Activated naive CD4-positive, alpha-beta T cell treated with anti-CD3 and anti-CD28 coated beads, Interleukin-2, amount 50 U/mL, for 24 hours (primary cell): ENCODE data around the gene KLHL29.

Experiments used
- H3K27ac Mint-ChIP-seq: one replicate; pipeline ENCODE4 v1.8.0; 2021; ENCODE audit warnings: mild to moderate bottlenecking, mixed read lengths
- H3K27me3 Mint-ChIP-seq: one replicate; pipeline ENCODE4 v1.8.0; 2021; ENCODE audit warnings: mixed read lengths
- H3K36me3 Mint-ChIP-seq: one replicate; pipeline ENCODE4 v1.8.0; 2021; ENCODE audit warnings: mixed read lengths
- H3K4me1 Mint-ChIP-seq: one replicate; pipeline ENCODE4 v1.8.0; 2021; ENCODE audit warnings: mixed read lengths
- H3K4me3 Mint-ChIP-seq: one replicate; pipeline ENCODE4 v1.8.0; 2021; ENCODE audit warnings: mild to moderate bottlenecking, mixed read lengths
- H3K9me3 Mint-ChIP-seq: one replicate; pipeline ENCODE4 v1.8.0; 2021; ENCODE audit warnings: mixed read lengths

The KLHL29 gene

GRCh38 chr2:23656597-23656973 is 271.6 kb downstream of the KLHL29 start:
- Mint-ChIP-seq H3K4me3 (no peak overlapping the region), H3K9me3 (no peaks in the 10 kb centered on the region), H3K27ac (no peak overlapping the region), H3K36me3 (peaks cover 3% of the 10 kb centered on the region), H3K4me1 (peaks cover 3% of the 10 kb centered on the region), H3K27me3 (no peaks in the 10 kb centered on the region)

GRCh38 chr2:23657371-23657770 is 272.4 kb downstream of the KLHL29 start:
- peaks cover 3% of the 10 kb centered on the region for H3K36me3 Mint-ChIP-seq
- no peak overlapping the region for H3K27ac Mint-ChIP-seq

GRCh38 chr2:23657934-23658333 is 273.0 kb downstream of the KLHL29 start:
- no peaks in the 10 kb centered on the region for H3K9me3 Mint-ChIP-seq
- no peaks in the 10 kb centered on the region for H3K27me3 Mint-ChIP-seq
- peaks cover 3% of the 10 kb centered on the region for H3K4me1 Mint-ChIP-seq
- peaks cover 3% of the 10 kb centered on the region for H3K36me3 Mint-ChIP-seq
- H3K27ac Mint-ChIP-seq: no peak overlapping the region
- H3K4me3 Mint-ChIP-seq: no peak overlapping the region

More at GRCh38 chr2:23657371-23657770, 272.4 kb downstream of the KLHL29 start:
- Mint-ChIP-seq H3K4me1 (peaks cover 3% of the 10 kb centered on the region), H3K9me3 (no peaks in the 10 kb centered on the region), H3K27me3 (no peaks in the 10 kb centered on the region), H3K4me3 (no peak overlapping the region)

- peaks cover 3% of the 10 kb centered on the region for H3K36me3 Mint-ChIP-seq
- no peak overlapping the region for H3K27ac Mint-ChIP-seq
- H3K4me3 Mint-ChIP-seq: no peak overlapping the region
- no peaks in the 10 kb centered on the region for H3K27me3 Mint-ChIP-seq
- H3K4me1 Mint-ChIP-seq: peaks cover 3% of the 10 kb centered on the region
- H3K9me3 Mint-ChIP-seq: no peaks in the 10 kb centered on the region
Measured at GRCh38 chr2:23658466-23658942, 273.5 kb downstream of the KLHL29 start.

- peaks cover 3% of the 10 kb centered on the region for H3K36me3 Mint-ChIP-seq
- H3K27me3 Mint-ChIP-seq: no peaks in the 10 kb centered on the region
- H3K27ac Mint-ChIP-seq: no peak overlapping the region
- no peaks in the 10 kb centered on the region for H3K9me3 Mint-ChIP-seq
- H3K4me1 Mint-ChIP-seq: peaks cover 3% of the 10 kb centered on the region
- H3K4me3 Mint-ChIP-seq: no peak overlapping the region
Measured at GRCh38 chr2:23659328-23659727, 274.3 kb downstream of the KLHL29 start.

GRCh38 chr2:23659773-23660172 is 274.8 kb downstream of the KLHL29 start:
- Mint-ChIP-seq H3K27me3 (no peaks in the 10 kb centered on the region), H3K36me3 (peaks cover 3% of the 10 kb centered on the region), H3K4me3 (no peak overlapping the region), H3K4me1 (peaks cover 3% of the 10 kb centered on the region), H3K9me3 (no peaks in the 10 kb centered on the region), H3K27ac (no peak overlapping the region)

- no peaks in the 10 kb centered on the region for H3K27me3 Mint-ChIP-seq
- H3K4me3 Mint-ChIP-seq: no peak overlapping the region
- peaks cover 3% of the 10 kb centered on the region for H3K4me1 Mint-ChIP-seq
- H3K36me3 Mint-ChIP-seq: peaks cover 3% of the 10 kb centered on the region
- no peaks in the 10 kb centered on the region for H3K9me3 Mint-ChIP-seq
- no peak overlapping the region for H3K27ac Mint-ChIP-seq
Measured at GRCh38 chr2:23660237-23660636, 275.3 kb downstream of the KLHL29 start.

- Mint-ChIP-seq H3K27me3 (no peaks in the 10 kb centered on the region), H3K9me3 (no peaks in the 10 kb centered on the region), H3K4me1 (peaks cover 3% of the 10 kb centered on the region), H3K36me3 (peaks cover 3% of the 10 kb centered on the region), H3K27ac (no peak overlapping the region), H3K4me3 (no peak overlapping the region)
Measured at GRCh38 chr2:23661276-23662050, 276.5 kb downstream of the KLHL29 start.

- Mint-ChIP-seq H3K36me3 (peaks cover 3% of the 10 kb centered on the region), H3K4me1 (peaks cover 3% of the 10 kb centered on the region), H3K4me3 (no peak overlapping the region), H3K27ac (no peak overlapping the region), H3K9me3 (no peaks in the 10 kb centered on the region), H3K27me3 (no peaks in the 10 kb centered on the region)
Measured at GRCh38 chr2:23662466-23662865, 277.5 kb downstream of the KLHL29 start.

- Mint-ChIP-seq H3K9me3 (no peaks in the 10 kb centered on the region), H3K4me3 (no peak overlapping the region), H3K27me3 (no peaks in the 10 kb centered on the region), H3K36me3 (peaks cover 3% of the 10 kb centered on the region), H3K27ac (no peak overlapping the region), H3K4me1 (peaks cover 3% of the 10 kb centered on the region)
Measured at GRCh38 chr2:23662941-23663920, 278.3 kb downstream of the KLHL29 start.

- no peaks in the 10 kb centered on the region for H3K27me3 Mint-ChIP-seq
- H3K36me3 Mint-ChIP-seq: no peaks in the 10 kb centered on the region
- H3K27ac Mint-ChIP-seq: no peak overlapping the region
- no peaks in the 10 kb centered on the region for H3K9me3 Mint-ChIP-seq
- H3K4me1 Mint-ChIP-seq: no peaks in the 10 kb centered on the region
- no peak overlapping the region for H3K4me3 Mint-ChIP-seq
Measured at GRCh38 chr2:23664066-23664788, 279.2 kb downstream of the KLHL29 start.

- no peaks in the 10 kb centered on the region for H3K36me3 Mint-ChIP-seq
- H3K4me3 Mint-ChIP-seq: no peak overlapping the region
- H3K9me3 Mint-ChIP-seq: no peaks in the 10 kb centered on the region
- no peaks in the 10 kb centered on the region for H3K4me1 Mint-ChIP-seq
- no peaks in the 10 kb centered on the region for H3K27me3 Mint-ChIP-seq
- no peak overlapping the region for H3K27ac Mint-ChIP-seq
Measured at GRCh38 chr2:23666241-23666979, 281.4 kb downstream of the KLHL29 start.

- Mint-ChIP-seq H3K27me3 (no peaks in the 10 kb centered on the region), H3K4me1 (no peaks in the 10 kb centered on the region), H3K4me3 (no peak overlapping the region), H3K36me3 (no peaks in the 10 kb centered on the region), H3K9me3 (no peaks in the 10 kb centered on the region), H3K27ac (no peak overlapping the region)
Measured at GRCh38 chr2:23666980-23667357, 282.0 kb downstream of the KLHL29 start.

GRCh38 chr2:23668756-23669304 is 283.9 kb downstream of the KLHL29 start:
- H3K4me3 Mint-ChIP-seq: no peak overlapping the region
- no peaks in the 10 kb centered on the region for H3K36me3 Mint-ChIP-seq
- H3K27me3 Mint-ChIP-seq: no peaks in the 10 kb centered on the region
- H3K27ac Mint-ChIP-seq: no peak overlapping the region
- no peaks in the 10 kb centered on the region for H3K9me3 Mint-ChIP-seq
- no peaks in the 10 kb centered on the region for H3K4me1 Mint-ChIP-seq
